H9 (cell line): ENCODE results near the gene SULF2. TPM values are rescaled to one million over a fixed set of nuclear protein-coding genes. Genes with fewer than 3 reads are reported as not detected.

Experiments
- DNase-seq: peaks from one replicate; pipeline ENCODE4 v3.0.0-alpha.2; 2017
- H2AFZ ChIP-seq: one replicate; pipeline ENCODE4 v1.6.1; 2013; ENCODE audit warnings: mild to moderate bottlenecking, low read length, control low read depth, moderate library complexity
- H2AK5ac ChIP-seq: 2 replicates; pipeline ENCODE4 v1.6.1; 2013; ENCODE audit warnings: low read length, control low read depth, mixed read lengths; ENCODE audit not compliant: insufficient read length
- H2BK120ac ChIP-seq: one replicate; pipeline ENCODE4 v1.6.1; 2013; ENCODE audit warnings: low read depth, mild to moderate bottlenecking, low read length, control low read depth, inconsistent platforms; ENCODE audit not compliant: poor library complexity, severe bottlenecking
- H2BK12ac ChIP-seq: 2 replicates; pipeline ENCODE4 v1.6.1; 2013; ENCODE audit warnings: low read length, control low read depth, mixed read lengths, low read depth; ENCODE audit not compliant: insufficient read length
- H2BK15ac ChIP-seq: 2 replicates; pipeline ENCODE4 v1.6.1; 2013; ENCODE audit warnings: low read depth, low read length, control low read depth
- H2BK20ac ChIP-seq: one replicate; pipeline ENCODE4 v1.6.1; 2013; ENCODE audit warnings: low read depth, mild to moderate bottlenecking, low read length, control low read depth, inconsistent platforms; ENCODE audit not compliant: poor library complexity, severe bottlenecking
- H2BK5ac ChIP-seq: 2 replicates; pipeline ENCODE4 v1.6.1; 2013; ENCODE audit warnings: low read length, control low read depth, mixed read lengths; ENCODE audit not compliant: insufficient read length
- H3K14ac ChIP-seq: 2 replicates; pipeline ENCODE4 v1.6.1; 2013; ENCODE audit warnings: low read length, control low read depth; ENCODE audit not compliant: insufficient read depth
- H3K18ac ChIP-seq: 2 replicates; pipeline ENCODE4 v1.6.1; 2013; ENCODE audit warnings: low read depth, mild to moderate bottlenecking, mixed read lengths, low read length, control low read depth; ENCODE audit not compliant: insufficient read length
- H3K23ac ChIP-seq: 2 replicates; pipeline ENCODE4 v1.6.1; 2013; ENCODE audit warnings: low read length, control low read depth, mixed read lengths, low read depth; ENCODE audit not compliant: insufficient read length
- H3K23me2 ChIP-seq: 2 replicates; pipeline ENCODE4 v1.6.1; 2013; ENCODE audit warnings: low read depth, mild to moderate bottlenecking, mixed read lengths, low read length, control low read depth; ENCODE audit not compliant: insufficient read length, poor library complexity, severe bottlenecking
- H3K27ac ChIP-seq: 2 replicates; pipeline ENCODE4 v1.5.1; 2013; ENCODE audit warnings: low read length, control low read depth, mixed read lengths, low read depth; ENCODE audit not compliant: insufficient read length
- H3K27me3 ChIP-seq: 2 replicates; pipeline ENCODE4 v1.6.1; 2013; ENCODE audit warnings: low read length, control low read depth, inconsistent platforms; ENCODE audit not compliant: insufficient read depth
- H3K4ac ChIP-seq: 2 replicates; pipeline ENCODE4 v1.6.1; 2013; ENCODE audit warnings: low read depth, mild to moderate bottlenecking, control low read depth, inconsistent platforms, low read length, moderate library complexity
- H3K4me1 ChIP-seq: 2 replicates; pipeline ENCODE4 v1.6.1; 2013; ENCODE audit warnings: low read length, control low read depth, inconsistent platforms; ENCODE audit not compliant: insufficient read depth
- H3K4me2 ChIP-seq: 2 replicates; pipeline ENCODE4 v1.6.1; 2013; ENCODE audit warnings: low read length, control low read depth, mixed read lengths; ENCODE audit not compliant: insufficient read length, insufficient read depth
- H3K56ac ChIP-seq: 2 replicates; pipeline ENCODE4 v1.6.1; 2013; ENCODE audit warnings: low read depth, mild to moderate bottlenecking, mixed read lengths, low read length, control low read depth; ENCODE audit not compliant: insufficient read length
- H3K79me1 ChIP-seq: 2 replicates; pipeline ENCODE4 v1.6.1; 2013; ENCODE audit warnings: low read depth, mild to moderate bottlenecking, moderate library complexity, low read length, control low read depth, inconsistent platforms; ENCODE audit not compliant: insufficient read depth, poor library complexity, severe bottlenecking
- H3K79me2 ChIP-seq: 2 replicates; pipeline ENCODE4 v1.6.1; 2013; ENCODE audit warnings: low read length, control low read depth, inconsistent platforms; ENCODE audit not compliant: insufficient read depth
- H3K9ac ChIP-seq: 2 replicates; pipeline ENCODE4 v1.6.1; 2013; ENCODE audit warnings: low read length, control low read depth, mixed read lengths; ENCODE audit not compliant: insufficient read length; ENCODE audit errors: extremely low read depth
- H3K9me3 ChIP-seq: one replicate; pipeline ENCODE4 v1.6.1; 2013; ENCODE audit warnings: low read depth, low read length, inconsistent platforms; ENCODE audit not compliant: control insufficient read depth
- H3T11ph ChIP-seq: one replicate; pipeline ENCODE4 v1.6.1; 2013; ENCODE audit warnings: mild to moderate bottlenecking, low read length, control low read depth, inconsistent platforms
- H4K20me1 ChIP-seq: one replicate; pipeline ENCODE4 v1.6.1; 2013; ENCODE audit not compliant: control insufficient read depth, insufficient read length, insufficient read depth
- H4K5ac ChIP-seq: 2 replicates; pipeline ENCODE4 v1.6.1; 2013; ENCODE audit warnings: low read depth, mild to moderate bottlenecking, mixed read lengths, low read length, control low read depth; ENCODE audit not compliant: insufficient read length
- H4K8ac ChIP-seq: replicated peaks from 2 replicates; pipeline ENCODE4 v1.6.1; 2013; ENCODE audit warnings: low read length, control low read depth, mixed read lengths, low read depth; ENCODE audit not compliant: insufficient read length
- H4K91ac ChIP-seq: 2 replicates; pipeline ENCODE4 v1.6.1; 2013; ENCODE audit warnings: low read depth, mild to moderate bottlenecking, moderate library complexity, mixed read lengths, low read length, control low read depth; ENCODE audit not compliant: insufficient read length
- H3K27ac Mint-ChIP-seq, 3 experiments: 2 replicates in 2 of 3; 3 replicates in 1 of 3; pipeline ENCODE4 v1.8.0; 2020 to 2021; ENCODE audit warnings: mixed read lengths in 3 of 3, mild to moderate bottlenecking in 1 of 3, moderate library complexity in 1 of 3
- H3K27me3 Mint-ChIP-seq: 2 replicates; pipeline ENCODE4 v1.8.0; 2021; ENCODE audit warnings: low read depth, mild to moderate bottlenecking, moderate library complexity, mixed read lengths
- H3K36me3 Mint-ChIP-seq, 3 experiments: 2 replicates in 2 of 3; 3 replicates in 1 of 3; pipeline ENCODE4 v1.8.0; 2020 to 2021; ENCODE audit warnings: low read depth in 3 of 3, mixed read lengths in 3 of 3; ENCODE audit not compliant: insufficient read depth in 1 of 3
- H3K4me1 Mint-ChIP-seq, 2 experiments: 2 replicates each; pipeline ENCODE4 v1.8.0; 2020; ENCODE audit warnings: mixed read lengths in 2 of 2
- H3K4me3 Mint-ChIP-seq, 2 experiments: 2 replicates in 1 of 2; 3 replicates in 1 of 2; pipeline ENCODE4 v1.8.0; 2020 to 2021; ENCODE audit warnings: mild to moderate bottlenecking in 2 of 2, mixed read lengths in 2 of 2, moderate library complexity in 1 of 2
- H3K9me3 Mint-ChIP-seq, 2 experiments: 2 replicates in 1 of 2; 3 replicates in 1 of 2; pipeline ENCODE4 v1.8.0; 2020; ENCODE audit warnings: mild to moderate bottlenecking in 2 of 2, mixed read lengths in 2 of 2, moderate library complexity in 1 of 2
- CTCF ChIP-seq: fragments of 200-600 bp; sonication (generic); conservative IDR thresholded peaks from 3 replicates; pipeline ENCODE4 v1.8.0; 2021; ENCODE audit warnings: antibody characterized with exemption, mild to moderate bottlenecking
- WGBS: extraction: QIAGEN DNeasy Blood & Tissue Kit; methylation state at CpG from one replicate; pipeline ENCODE4 v1.1.7; 2013; ENCODE audit warnings: missing lambda C conversion rate, low lambda C conversion rate, mixed read lengths; ENCODE audit not compliant: insufficient read length; ENCODE audit errors: extremely low coverage; 5-methylcytosine and 5-hydroxymethylcytosine counted together
- total RNA-seq: library from RNA; stranded (reverse); gene quantifications from 2 replicates; pipeline ENCODE4 v1.2.1, GENCODE V29; 2021

Gene SULF2
- total RNA-seq, 1 experiment from 2014 or later: 31.2 TPM

GRCh38 chr20:47810116-47810677 is 24.9 kb upstream of the SULF2 start:
- no peak for TF ChIP-seq CTCF
- no peak overlapping the region for H4K8ac ChIP-seq
- H3T11ph ChIP-seq: no peak overlapping the region
- no peak overlapping the region for H4K5ac ChIP-seq
- no peak overlapping the region for H2BK12ac ChIP-seq
- no peaks in the 10 kb centered on the region for H3K79me1 ChIP-seq
- no peak overlapping the region for H3K4ac ChIP-seq
- no peaks in the 10 kb centered on the region for H4K20me1 ChIP-seq
- Mint-ChIP-seq H3K27ac (no peak overlapping the region), H3K4me3 (no peak overlapping the region), H3K27me3 (peaks cover 37% of the 10 kb centered on the region), H3K4me1 (peaks cover 21% of the 10 kb centered on the region in 2 experiments), H3K9me3 (peaks cover 0 to 4% of the 10 kb centered on the region in 2 experiments; a peak in 4 of 5 replicates), H3K36me3 (peaks cover 0 to 5% (median 0%) of the 10 kb centered on the region in 3 experiments; a peak in 3 of 7 replicates)
- no peaks in the 10 kb centered on the region; the same call in 1 of the 2 replicates for H3K4me1 ChIP-seq
- no peak overlapping the region for H2BK120ac ChIP-seq
- H2BK20ac ChIP-seq: no peak overlapping the region
- H3K27ac ChIP-seq: no peak overlapping the region
- no peak overlapping the region for H3K56ac ChIP-seq
- H2BK15ac ChIP-seq: no peak overlapping the region
- no peak overlapping the region for H3K23ac ChIP-seq
- H3K14ac ChIP-seq: no peak overlapping the region
- H3K9ac ChIP-seq: no peak overlapping the region
- no peak overlapping the region for H2BK5ac ChIP-seq
- H4K91ac ChIP-seq: no peak overlapping the region
- no peak overlapping the region for H2AFZ ChIP-seq
- no peaks in the 10 kb centered on the region for H3K79me2 ChIP-seq
- no peaks in the 10 kb centered on the region for H3K9me3 ChIP-seq
- no peaks in the 10 kb centered on the region for H3K27me3 ChIP-seq
- H3K4me2 ChIP-seq: no peak overlapping the region
- no CpG with 5 or more reads among the region's 6 CpGs for WGBS
- H2AK5ac ChIP-seq: no peak overlapping the region
- H3K18ac ChIP-seq: no peak overlapping the region
- DNase-seq: no peak
- H3K23me2 ChIP-seq: no peaks in the 10 kb centered on the region
